ENCODE data around the gene AQP2.
"Not testable (repeated sequence)": the region's sequence is repeated elsewhere in the genome, so short reads cannot be mapped to it uniquely, and the experiment has no call there.

AQP2 gene

DNA sequence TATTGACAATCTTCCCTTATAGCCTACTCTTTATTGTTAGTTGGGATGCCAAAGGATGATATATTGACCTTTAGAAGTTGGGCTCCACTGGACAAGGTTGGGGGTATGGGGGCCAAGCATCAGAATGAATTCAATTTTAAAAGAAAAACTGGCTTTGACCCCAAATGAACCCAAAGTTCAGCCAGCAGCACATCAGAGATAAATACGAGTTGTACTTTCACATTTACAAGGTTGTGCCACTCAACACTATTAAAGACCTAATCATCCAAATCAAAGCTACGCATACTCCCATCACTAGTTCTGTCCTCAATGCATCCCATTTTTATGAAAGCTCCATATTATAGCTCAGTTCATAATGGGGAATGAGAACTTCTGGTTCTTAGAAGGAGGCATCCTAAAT lies 38.9 kb downstream of the AQP2 start:
- H3K4me3 ChIP-seq (ENCODE audit: insufficient read depth, low read depth, low read length); H3K9me3 ChIP-seq (ENCODE audit: control insufficient read depth, low read length); H3K27ac ChIP-seq (ENCODE audit: insufficient read depth, low read depth, low read length, poor library complexity, severe bottlenecking); H3K27me3 ChIP-seq (ENCODE audit: control insufficient read depth, insufficient read depth, low read length, poor library complexity, severe bottlenecking): not testable (repeated sequence)
- peaks cover 32% of the 10 kb centered on the region for H3K36me3 ChIP-seq (ENCODE audit: control insufficient read depth, insufficient read depth, low read length)
- 74 to 100% methylated on average over 1 to 2 of the region's 2 CpGs for WGBS, 2 experiments
- H3K4me1 ChIP-seq (ENCODE audit: control insufficient read depth, insufficient read depth, low read length), result peaks cover 11% of the 10 kb centered on the region

- Histone ChIP-seq H3K36me3 (ENCODE audit: control insufficient read depth, insufficient read depth, low read length) (peaks cover 37% of the 10 kb centered on the region), H3K9me3 (ENCODE audit: control insufficient read depth, low read length) (no peaks in the 10 kb centered on the region), H3K27ac (ENCODE audit: insufficient read depth, low read depth, low read length, poor library complexity, severe bottlenecking) (no peak overlapping the region), H3K4me3 (ENCODE audit: insufficient read depth, low read depth, low read length) (no peak overlapping the region), H3K27me3 (ENCODE audit: control insufficient read depth, insufficient read depth, low read length, poor library complexity, severe bottlenecking) (no peaks in the 10 kb centered on the region), H3K4me1 (ENCODE audit: control insufficient read depth, insufficient read depth, low read length) (peaks cover 4% of the 10 kb centered on the region)
- WGBS, 2 experiments, result 94 to 100% methylated on average over 2 to 4 of the region's 4 CpGs
Measured at GRCh38 chr12:49990273-49990672, 39.7 kb downstream of the AQP2 start.

DNA sequence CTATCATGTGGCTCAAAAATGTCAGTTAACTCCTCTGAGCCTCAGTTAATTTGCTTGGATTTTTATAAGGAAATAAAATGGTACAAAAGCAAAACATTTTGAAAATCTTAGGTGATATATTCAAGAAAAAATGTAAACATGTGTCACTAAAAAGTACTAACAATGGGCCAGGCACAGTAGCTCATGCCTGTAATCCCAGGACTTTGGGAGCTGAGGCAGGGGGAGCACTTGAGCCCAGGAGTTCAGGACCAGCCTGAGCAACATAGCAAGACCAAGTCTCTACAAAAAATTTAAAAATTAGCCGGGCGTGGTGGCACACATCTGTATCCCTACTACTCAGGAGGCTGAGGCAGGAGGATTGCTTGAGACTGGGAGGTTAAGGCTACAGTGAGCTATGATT lies 47.9 kb downstream of the AQP2 start:
- WGBS, 2 experiments, result 94 to 95% methylated on average over 2 of the region's 2 CpGs
- Histone ChIP-seq H3K27me3 (ENCODE audit: control insufficient read depth, insufficient read depth, low read length, poor library complexity, severe bottlenecking) (no peaks in the 10 kb centered on the region), H3K36me3 (ENCODE audit: control insufficient read depth, insufficient read depth, low read length) (peaks cover 60% of the 10 kb centered on the region), H3K9me3 (ENCODE audit: control insufficient read depth, low read length) (no peaks in the 10 kb centered on the region), H3K27ac (ENCODE audit: insufficient read depth, low read depth, low read length, poor library complexity, severe bottlenecking) (no peak overlapping the region), H3K4me1 (ENCODE audit: control insufficient read depth, insufficient read depth, low read length) (no peaks in the 10 kb centered on the region), H3K4me3 (ENCODE audit: insufficient read depth, low read depth, low read length) (no peak overlapping the region)

DNA sequence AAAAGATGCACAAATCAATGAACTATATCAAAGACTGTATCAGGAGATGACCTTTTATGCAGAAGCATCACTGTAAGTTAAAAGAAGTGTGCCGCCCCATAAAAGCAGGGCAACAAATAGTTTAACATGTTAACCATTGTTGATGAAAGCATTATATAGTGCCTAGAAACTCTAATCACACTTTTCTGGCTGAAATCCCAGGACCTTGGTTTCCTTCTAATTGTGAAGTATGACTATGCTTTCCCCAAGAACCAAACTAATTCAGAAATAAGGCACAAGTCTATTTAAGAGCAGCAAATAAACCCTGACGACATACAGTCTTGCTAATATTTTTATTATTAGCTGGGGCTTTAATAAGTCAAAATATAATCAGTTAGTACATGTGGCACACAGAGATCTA lies 53.1 kb downstream of the AQP2 start:
- Histone ChIP-seq H3K4me3 (ENCODE audit: insufficient read depth, low read depth, low read length) (no peak overlapping the region), H3K9me3 (ENCODE audit: control insufficient read depth, low read length) (no peaks in the 10 kb centered on the region), H3K27ac (ENCODE audit: insufficient read depth, low read depth, low read length, poor library complexity, severe bottlenecking) (no peak overlapping the region), H3K36me3 (ENCODE audit: control insufficient read depth, insufficient read depth, low read length) (peaks cover 52% of the 10 kb centered on the region), H3K27me3 (ENCODE audit: control insufficient read depth, insufficient read depth, low read length, poor library complexity, severe bottlenecking) (no peaks in the 10 kb centered on the region), H3K4me1 (ENCODE audit: control insufficient read depth, insufficient read depth, low read length) (no peaks in the 10 kb centered on the region)
- WGBS, 2 experiments, result 88 to 100% methylated on average over 1 of the region's 2 CpGs

GRCh38 chr12:50004696-50005095 lies 54.2 kb downstream of the AQP2 start:
- H3K9me3 ChIP-seq (ENCODE audit: control insufficient read depth, low read length), result no peaks in the 10 kb centered on the region
- no peaks in the 10 kb centered on the region for H3K27me3 ChIP-seq (ENCODE audit: control insufficient read depth, insufficient read depth, low read length, poor library complexity, severe bottlenecking)
- no peak overlapping the region for H3K27ac ChIP-seq (ENCODE audit: insufficient read depth, low read depth, low read length, poor library complexity, severe bottlenecking)
- H3K4me1 ChIP-seq (ENCODE audit: control insufficient read depth, insufficient read depth, low read length), result no peaks in the 10 kb centered on the region
- peaks cover 49% of the 10 kb centered on the region for H3K36me3 ChIP-seq (ENCODE audit: control insufficient read depth, insufficient read depth, low read length)
- H3K4me3 ChIP-seq (ENCODE audit: insufficient read depth, low read depth, low read length), result no peak overlapping the region

- Histone ChIP-seq H3K4me3 (ENCODE audit: insufficient read depth, low read depth, low read length) (no peak overlapping the region), H3K4me1 (ENCODE audit: control insufficient read depth, insufficient read depth, low read length) (no peaks in the 10 kb centered on the region), H3K27me3 (ENCODE audit: control insufficient read depth, insufficient read depth, low read length, poor library complexity, severe bottlenecking) (no peaks in the 10 kb centered on the region), H3K9me3 (ENCODE audit: control insufficient read depth, low read length) (no peaks in the 10 kb centered on the region), H3K27ac (ENCODE audit: insufficient read depth, low read depth, low read length, poor library complexity, severe bottlenecking) (no peak overlapping the region), H3K36me3 (ENCODE audit: control insufficient read depth, insufficient read depth, low read length) (peaks cover 48% of the 10 kb centered on the region)
- 96 to 97% methylated on average over 3 of the region's 3 CpGs for WGBS, 2 experiments
Measured at GRCh38 chr12:50005175-50005574, 54.6 kb downstream of the AQP2 start.

DNA sequence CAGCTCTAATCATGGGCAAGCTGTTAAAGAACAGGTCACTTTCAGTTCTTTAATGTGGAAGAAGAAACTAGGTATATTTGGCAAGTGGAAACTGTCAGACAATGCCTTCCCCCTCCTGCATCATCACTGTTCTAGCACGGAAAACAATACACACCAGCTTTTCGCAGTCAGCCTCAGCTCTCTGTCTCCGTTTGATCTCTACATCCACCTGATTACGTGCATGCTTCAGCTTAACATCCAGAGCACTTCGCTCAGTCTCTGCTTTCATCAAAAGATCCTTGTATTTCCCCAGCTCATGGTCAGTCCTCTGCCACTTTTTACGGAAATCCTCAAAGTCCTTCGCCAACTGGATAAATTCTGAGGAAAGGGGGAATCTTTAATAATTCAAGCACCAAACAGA lies 55.7 kb downstream of the AQP2 start:
- WGBS, 2 experiments, result 96 to 97% methylated on average over 7 of the region's 7 CpGs
- H3K9me3 ChIP-seq (ENCODE audit: control insufficient read depth, low read length), result no peaks in the 10 kb centered on the region
- no peaks in the 10 kb centered on the region for H3K4me1 ChIP-seq (ENCODE audit: control insufficient read depth, insufficient read depth, low read length)
- peaks cover 44% of the 10 kb centered on the region for H3K36me3 ChIP-seq (ENCODE audit: control insufficient read depth, insufficient read depth, low read length)
- H3K27ac ChIP-seq (ENCODE audit: insufficient read depth, low read depth, low read length, poor library complexity, severe bottlenecking), result no peak overlapping the region
- no peaks in the 10 kb centered on the region for H3K27me3 ChIP-seq (ENCODE audit: control insufficient read depth, insufficient read depth, low read length, poor library complexity, severe bottlenecking)
- no peak overlapping the region for H3K4me3 ChIP-seq (ENCODE audit: insufficient read depth, low read depth, low read length)

DNA sequence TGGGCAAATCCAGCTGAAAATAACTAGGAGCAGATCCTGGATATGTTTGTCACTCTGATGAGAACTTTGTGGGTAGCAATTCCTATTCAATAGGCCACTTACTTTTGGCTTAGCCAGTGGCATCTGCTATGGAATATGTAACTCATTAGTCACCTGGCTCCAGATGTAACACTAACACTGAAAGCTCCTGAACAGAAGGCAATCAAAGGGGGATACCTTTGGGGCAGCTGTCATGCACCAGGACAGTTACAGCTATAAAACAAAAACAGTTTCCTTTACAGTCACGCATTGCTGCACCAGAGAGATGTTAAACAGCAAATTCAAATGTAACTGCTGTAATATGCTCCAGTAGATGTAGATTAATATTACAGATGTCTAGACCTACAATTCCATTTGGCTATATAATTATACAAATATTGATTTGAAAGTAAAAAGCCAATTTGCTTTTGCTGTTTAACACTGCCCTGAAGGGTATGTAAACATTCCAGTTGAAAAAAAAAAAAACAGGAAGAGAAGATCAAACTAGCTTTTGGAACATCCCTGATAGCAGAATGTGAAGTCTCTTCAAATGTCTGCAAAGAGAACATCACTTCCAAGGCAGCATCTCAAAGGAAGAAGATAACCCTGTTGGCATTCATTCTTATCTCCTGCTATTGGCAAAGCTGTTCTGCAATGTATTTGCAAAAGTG lies 56.4 kb downstream of the AQP2 start:
- Histone ChIP-seq H3K27me3 (ENCODE audit: control insufficient read depth, insufficient read depth, low read length, poor library complexity, severe bottlenecking) (no peaks in the 10 kb centered on the region), H3K9me3 (ENCODE audit: control insufficient read depth, low read length) (no peaks in the 10 kb centered on the region), H3K36me3 (ENCODE audit: control insufficient read depth, insufficient read depth, low read length) (peaks cover 42% of the 10 kb centered on the region), H3K27ac (ENCODE audit: insufficient read depth, low read depth, low read length, poor library complexity, severe bottlenecking) (no peak overlapping the region), H3K4me1 (ENCODE audit: control insufficient read depth, insufficient read depth, low read length) (no peaks in the 10 kb centered on the region), H3K4me3 (ENCODE audit: insufficient read depth, low read depth, low read length) (no peak overlapping the region)
- 100% methylated on average over 1 of the region's 1 CpG; no CpG with 5 or more reads in 1 of the 2 experiments for WGBS, 2 experiments

Measured in ectodermal cell (in vitro differentiated cells).